D721Med (cell line): ENCODE data around the gene CCDC69.
"Not testable (repeated sequence)": the region's sequence is repeated elsewhere in the genome, so short reads cannot be mapped to it uniquely, and the experiment has no call there.

ENCODE experiments used
- DNase-seq: peaks from one replicate; pipeline ENCODE4 v3.0.0; 2011; ENCODE audit warnings: low spot score; ENCODE audit not compliant: insufficient read length
- FAIRE-seq: peaks from 2 replicates; lab custom pipeline; 2011; peaks lifted over from hg19 to GRCh38; lab: Jason Lieb, UNC
- TF ChIP-seq, protein P1 (sequence below): IDR thresholded peaks from 2 replicates; pipeline ENCODE4 v1.5.1; 2012; ENCODE audit warnings: mild to moderate bottlenecking, control low read depth; ENCODE audit not compliant: insufficient read depth; ENCODE audit errors: missing control alignments

Gene CCDC69

DNA sequence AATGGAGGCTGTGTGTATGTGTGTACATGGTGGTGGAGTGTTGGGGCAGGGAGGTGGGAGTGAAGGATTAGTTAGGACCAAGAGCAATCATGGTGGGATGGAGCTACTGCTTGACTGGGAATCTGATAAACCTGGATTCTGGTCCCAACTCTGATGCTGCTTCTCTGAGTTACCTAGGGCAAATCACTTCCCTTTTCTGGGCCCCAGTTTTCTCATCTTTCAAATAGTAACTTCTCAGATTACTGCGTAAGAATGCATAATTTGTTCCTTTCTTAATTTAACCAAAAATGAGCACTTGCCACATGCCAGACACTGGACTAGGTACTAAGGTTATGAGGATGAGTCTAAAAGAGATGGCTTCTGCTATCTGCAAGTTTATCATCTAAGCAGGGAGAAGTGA lies 45.5 kb downstream of the CCDC69 start:
- FAIRE-seq, result no peak
- TF ChIP-seq, protein P1, sequence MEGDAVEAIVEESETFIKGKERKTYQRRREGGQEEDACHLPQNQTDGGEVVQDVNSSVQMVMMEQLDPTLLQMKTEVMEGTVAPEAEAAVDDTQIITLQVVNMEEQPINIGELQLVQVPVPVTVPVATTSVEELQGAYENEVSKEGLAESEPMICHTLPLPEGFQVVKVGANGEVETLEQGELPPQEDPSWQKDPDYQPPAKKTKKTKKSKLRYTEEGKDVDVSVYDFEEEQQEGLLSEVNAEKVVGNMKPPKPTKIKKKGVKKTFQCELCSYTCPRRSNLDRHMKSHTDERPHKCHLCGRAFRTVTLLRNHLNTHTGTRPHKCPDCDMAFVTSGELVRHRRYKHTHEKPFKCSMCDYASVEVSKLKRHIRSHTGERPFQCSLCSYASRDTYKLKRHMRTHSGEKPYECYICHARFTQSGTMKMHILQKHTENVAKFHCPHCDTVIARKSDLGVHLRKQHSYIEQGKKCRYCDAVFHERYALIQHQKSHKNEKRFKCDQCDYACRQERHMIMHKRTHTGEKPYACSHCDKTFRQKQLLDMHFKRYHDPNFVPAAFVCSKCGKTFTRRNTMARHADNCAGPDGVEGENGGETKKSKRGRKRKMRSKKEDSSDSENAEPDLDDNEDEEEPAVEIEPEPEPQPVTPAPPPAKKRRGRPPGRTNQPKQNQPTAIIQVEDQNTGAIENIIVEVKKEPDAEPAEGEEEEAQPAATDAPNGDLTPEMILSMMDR, result no peak

GRCh38 chr5:151176268-151176667 lies 47.6 kb downstream of the CCDC69 start:
- not testable (repeated sequence) for FAIRE-seq, DNase-seq

More for the DNA sequence above, 45.5 kb downstream of the CCDC69 start:
- no peak for DNase-seq

- FAIRE-seq (no peak), DNase-seq (no peak)
- TF ChIP-seq, protein P1, result no peak
These were observed 49.2 kb downstream of the CCDC69 start for GRCh38 chr5:151174612-151175101.

- TF ChIP-seq, protein P1, result no peak
- DNase-seq (no peak), FAIRE-seq (no peak)
These were observed 49.9 kb downstream of the CCDC69 start for GRCh38 chr5:151173711-151174611.

- FAIRE-seq, result no peak
- DNase-seq, result no peak
- TF ChIP-seq, protein P1, result no peak
These were observed 52.4 kb downstream of the CCDC69 start for GRCh38 chr5:151171529-151171928.

DNA sequence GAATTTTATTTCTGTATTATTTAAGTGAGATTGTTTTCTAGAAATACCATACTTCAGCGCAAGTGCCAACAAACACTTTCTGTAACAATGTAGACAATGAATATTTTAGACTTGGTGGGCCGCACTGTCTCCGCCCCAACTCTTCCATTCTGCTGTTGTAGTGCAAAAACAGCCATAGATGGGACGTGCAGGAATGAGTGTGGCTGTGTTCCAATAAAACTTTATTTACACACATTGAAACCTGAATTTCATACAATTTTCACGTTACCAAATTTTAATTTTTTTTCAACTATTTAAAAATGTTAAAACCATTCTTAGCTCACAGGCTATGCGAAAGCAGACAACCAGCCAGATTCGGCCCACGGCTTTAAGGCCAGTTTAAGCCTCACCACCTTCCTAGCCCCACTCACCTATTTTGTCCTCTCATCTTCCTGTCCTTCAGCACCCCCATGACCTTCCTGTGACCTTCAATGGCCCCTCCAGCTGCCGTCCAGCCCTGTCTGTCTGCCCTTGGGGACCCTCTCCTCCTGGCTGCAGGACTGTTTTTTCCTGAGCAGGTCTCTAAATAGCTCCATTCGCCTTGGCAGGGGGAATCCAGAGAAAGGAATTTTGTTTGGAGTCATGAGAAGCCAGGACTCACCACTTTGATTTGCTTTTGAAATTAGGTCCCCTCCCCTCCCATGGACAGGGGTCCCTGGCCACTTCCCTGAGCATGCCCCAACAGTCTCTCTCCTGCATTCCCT lies 55.1 kb downstream of the CCDC69 start:
- TF ChIP-seq, protein P1, result no peak
- no peak for DNase-seq
- no peak for FAIRE-seq

DNA sequence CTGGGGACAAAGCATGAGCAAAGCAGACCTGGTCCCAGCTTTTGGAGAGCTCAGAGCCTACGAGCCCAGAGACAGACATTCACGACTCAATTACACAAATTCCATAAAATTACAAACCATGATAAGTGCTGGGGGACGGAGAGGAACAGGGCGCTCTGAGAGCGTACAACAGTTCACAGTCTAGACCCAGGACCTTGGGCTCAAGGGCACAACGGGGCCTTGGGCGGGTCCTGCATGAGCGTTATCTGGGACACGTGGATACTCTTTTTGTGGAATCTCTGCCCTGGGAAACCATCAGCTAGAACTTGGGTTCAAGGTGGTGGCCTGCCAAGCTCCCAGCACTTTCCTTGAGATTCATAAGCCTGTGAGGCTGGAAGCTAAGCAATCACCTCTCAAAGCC lies 56.9 kb downstream of the CCDC69 start:
- FAIRE-seq, result no peak
- no peak for DNase-seq
- TF ChIP-seq, protein P1, result no peak
